PC-3 (cell line): ENCODE data around the gene FOXO3. TPM values are rescaled to one million over a fixed set of nuclear protein-coding genes. Genes with fewer than 3 reads are reported as not detected.

Experiments
- ATAC-seq: fragments of 200-7000 bp; cut with Tn5 transposase; 2 replicates; pipeline ENCODE4 v1.9.1; 2020; ENCODE audit warnings: mild to moderate bottlenecking, moderate library complexity
- BruUV-seq: library from RNA; stranded (reverse); fragments of 400-500 nt; replicated peaks from 2 replicates; lab custom pipeline; 2021; lab: Mats Ljungman, UMichigan
- CTCF ChIA-PET: fragments of 300-600 bp; sonication (Branson Sonifier 250); formaldehyde crosslinking; loops from one replicate; lab custom pipeline; 2022; ENCODE audit warnings: antibody characterized with exemption; lab: Charles Lee
- POLR2A ChIA-PET: fragments of 300-600 bp; sonication (Branson Sonifier 250); formaldehyde crosslinking; loops from one replicate; lab custom pipeline; 2022; ENCODE audit warnings: antibody characterized with exemption; ENCODE audit not compliant: unreplicated experiment; lab: Charles Lee
- DNase-seq: peaks from one replicate; pipeline ENCODE4 v3.0.0-alpha.2; 2015
- H2AFZ ChIP-seq: fragments of 300-600 bp; sonication (generic); 2 replicates; pipeline ENCODE4 v1.6.0; 2016; ENCODE audit warnings: antibody characterized with exemption, low read length
- H3F3A ChIP-seq: fragments of 300-600 bp; sonication (generic); one replicate; pipeline ENCODE4 v1.6.0; 2017; ENCODE audit warnings: antibody characterized with exemption, low read length, control low read depth, mild to moderate bottlenecking; ENCODE audit not compliant: unreplicated experiment
- H3K27ac ChIP-seq: fragments of 300-600 bp; sonication (generic); 2 replicates; pipeline ENCODE4 v1.5.1; 2016; ENCODE audit warnings: mild to moderate bottlenecking, low read length
- H3K27me3 ChIP-seq: fragments of 300-600 bp; sonication (generic); 2 replicates; pipeline ENCODE4 v1.6.1; 2016; ENCODE audit warnings: low read length, mixed read lengths
- H3K36me3 ChIP-seq: fragments of 300-600 bp; sonication (generic); 2 replicates; pipeline ENCODE4 v1.6.1; 2016; ENCODE audit warnings: low read depth, mixed run types, low read length, mixed read lengths
- H3K4me1 ChIP-seq: fragments of 300-600 bp; sonication (generic); 2 replicates; pipeline ENCODE4 v1.5.1; 2016; ENCODE audit warnings: low read length; ENCODE audit not compliant: insufficient read depth
- H3K4me2 ChIP-seq: fragments of 300-600 bp; sonication (generic); 2 replicates; pipeline ENCODE4 v1.6.0; 2016; ENCODE audit warnings: low read length
- H3K4me3 ChIP-seq: fragments of 300-600 bp; sonication (generic); 2 replicates; pipeline ENCODE4 v1.5.1; 2016; ENCODE audit warnings: mild to moderate bottlenecking, low read length, mixed read lengths
- H3K79me2 ChIP-seq: fragments of 300-600 bp; sonication (generic); 2 replicates; pipeline ENCODE4 v1.6.1; 2017; ENCODE audit warnings: low read length, mixed read lengths
- H3K9ac ChIP-seq: fragments of 300-600 bp; sonication (generic); 2 replicates; pipeline ENCODE4 v1.6.0; 2016; ENCODE audit warnings: mild to moderate bottlenecking, low read length
- H3K9me2 ChIP-seq: fragments of 300-600 bp; sonication (generic); replicated peaks from 2 replicates; pipeline ENCODE4 v1.6.1; 2016; ENCODE audit warnings: mixed run types, low read length, mixed read lengths
- H3K9me3 ChIP-seq: fragments of 300-600 bp; sonication (generic); 2 replicates; pipeline ENCODE4 v1.6.1; 2016; ENCODE audit warnings: low read length, mixed read lengths
- H4K20me1 ChIP-seq: fragments of 300-600 bp; sonication (generic); 2 replicates; pipeline ENCODE4 v1.6.1; 2016; ENCODE audit warnings: low read length, mixed read lengths
- CTCF ChIP-seq: fragments of 300-600 bp; sonication (generic); conservative IDR thresholded peaks from 2 replicates; pipeline ENCODE4 v1.5.1; 2017; ENCODE audit warnings: antibody characterized with exemption, low read depth, mild to moderate bottlenecking, low read length
- EZH2 ChIP-seq: fragments of 300-600 bp; sonication (generic); IDR thresholded peaks from one replicate; pipeline ENCODE4 v1.6.1; 2017; ENCODE audit warnings: antibody characterized with exemption, mild to moderate bottlenecking, low read length; ENCODE audit not compliant: unreplicated experiment
- EZH2phosphoT487 ChIP-seq: fragments of 300-600 bp; sonication (generic); IDR thresholded peaks from 2 replicates; pipeline ENCODE4 v1.6.1; 2018; ENCODE audit warnings: mild to moderate bottlenecking, antibody characterized with exemption, low read length, borderline replicate concordance
- intact Hi-C: fragments of 100-400 bp; cut with micrococcal nuclease; formaldehyde crosslinking; loops from 2 replicates; pipeline ENCODE4 v1.9.0; 2023
- total RNA-seq: library from RNA; depleted of rRNA; stranded (reverse); fragments of >200 nt; gene quantifications from 2 replicates; pipeline ENCODE4 v1.2.3, GENCODE V29; 2014

The FOXO3 gene
- total RNA-seq, 1 experiment from 2014 or later, result 12.8 TPM

- ATAC-seq, result peak; percentile 39; the same call in 1 of the 2 replicates
- Histone ChIP-seq H4K20me1 (no peaks in the 10 kb centered on the region), H3K4me3 (no peak overlapping the region), H3F3A (no peaks in the 10 kb centered on the region), H3K36me3 (peaks cover 8% of the 10 kb centered on the region), H3K4me1 (peaks cover 26% of the 10 kb centered on the region), H3K27ac (peak overlapping the region; percentile 23; the same call in 1 of the 2 replicates), H3K27me3 (no peaks in the 10 kb centered on the region), H3K9me2 (no peaks in the 10 kb centered on the region), H3K9me3 (no peaks in the 10 kb centered on the region), H3K79me2 (peaks cover 72% of the 10 kb centered on the region), H2AFZ (no peak overlapping the region), H3K9ac (no peak overlapping the region), H3K4me2 (no peak overlapping the region)
- ChIA-PET POLR2A (no interaction called here), CTCF (no interaction called here)
- intact Hi-C loops, result no loop called here
- BruUV-seq, result no TSS peak
- TF ChIP-seq EZH2, result no peak
- no peak for TF ChIP-seq CTCF
- no peak for TF ChIP-seq EZH2phosphoT487
- peak; percentile 20 for DNase-seq
Observed at GRCh38 chr6:108660251-108660650, 99.5 kb downstream of the FOXO3 start.

- ChIA-PET POLR2A (no interaction called here), CTCF (no interaction called here)
- Histone ChIP-seq H3K9ac (no peak overlapping the region), H3K9me2 (no peaks in the 10 kb centered on the region), H3K4me1 (peaks cover 34% of the 10 kb centered on the region), H3K27me3 (no peaks in the 10 kb centered on the region), H3F3A (no peaks in the 10 kb centered on the region), H4K20me1 (no peaks in the 10 kb centered on the region), H3K36me3 (peaks cover 8% of the 10 kb centered on the region), H3K79me2 (peaks cover 73% of the 10 kb centered on the region), H3K4me3 (no peak overlapping the region), H3K4me2 (no peak overlapping the region), H3K9me3 (no peaks in the 10 kb centered on the region), H2AFZ (no peak overlapping the region), H3K27ac (peak overlapping the region; percentile 54)
- intact Hi-C loops, result no loop called here
- ATAC-seq, result peak; percentile 86
- peak; percentile 63 for DNase-seq
- BruUV-seq, result no TSS peak
- no peak for TF ChIP-seq EZH2phosphoT487
- TF ChIP-seq CTCF, result no peak
- TF ChIP-seq EZH2, result no peak
Observed at GRCh38 chr6:108661430-108661829, 100.7 kb downstream of the FOXO3 start.

GRCh38 chr6:108661982-108662381 is 101.3 kb downstream of the FOXO3 start:
- H3K9me3 ChIP-seq, result no peaks in the 10 kb centered on the region
- H4K20me1 ChIP-seq, result no peaks in the 10 kb centered on the region
- H3K4me1 ChIP-seq, result peaks cover 34% of the 10 kb centered on the region
- peaks cover 73% of the 10 kb centered on the region for H3K79me2 ChIP-seq
- BruUV-seq, result no TSS peak
- no peaks in the 10 kb centered on the region for H3F3A ChIP-seq
- H3K9ac ChIP-seq, result no peak overlapping the region
- ChIA-PET POLR2A (no interaction called here), CTCF (no interaction called here)
- ATAC-seq, result no peak
- H3K4me2 ChIP-seq, result no peak overlapping the region
- H3K36me3 ChIP-seq, result peaks cover 6% of the 10 kb centered on the region
- no peak for DNase-seq
- TF ChIP-seq CTCF (no peak), EZH2phosphoT487 (no peak), EZH2 (no peak)
- no peak overlapping the region for H3K4me3 ChIP-seq
- intact Hi-C loops, result no loop called here
- H3K9me2 ChIP-seq, result no peaks in the 10 kb centered on the region
- no peak overlapping the region for H2AFZ ChIP-seq
- peak overlapping the region; percentile 54 for H3K27ac ChIP-seq
- H3K27me3 ChIP-seq, result no peaks in the 10 kb centered on the region
